GM18907 (cell line): ENCODE measurements around the gene ALG1L2.
"Not testable (repeated sequence)": the region's sequence is repeated elsewhere in the genome, so short reads cannot be mapped to it uniquely, and the experiment has no call there.

Source experiments
- ATAC-seq: cut with Tn5 transposase; IDR thresholded peaks from one replicate; pipeline ENCODE4 v1.9.1; 2021; ENCODE audit warnings: mild to moderate bottlenecking, moderate library complexity; ENCODE audit not compliant: unreplicated experiment

The ALG1L2 gene

GRCh38 chr3:130122891-130123775 lies 41.5 kb downstream of the ALG1L2 start:
- not testable (repeated sequence) for ATAC-seq

- not testable (repeated sequence) for ATAC-seq
Observed at GRCh38 chr3:130125406-130125805, 43.8 kb downstream of the ALG1L2 start.

- ATAC-seq, result not testable (repeated sequence)
Observed at GRCh38 chr3:130136337-130136736, 54.7 kb downstream of the ALG1L2 start.

GRCh38 chr3:130137685-130138084 lies 56.1 kb downstream of the ALG1L2 start:
- ATAC-seq, result not testable (repeated sequence)

GRCh38 chr3:130138992-130139391 lies 57.4 kb downstream of the ALG1L2 start:
- not testable (repeated sequence) for ATAC-seq

GRCh38 chr3:130140756-130141155 lies 59.1 kb downstream of the ALG1L2 start:
- ATAC-seq, result not testable (repeated sequence)

GRCh38 chr3:130143648-130144327 lies 62.2 kb downstream of the ALG1L2 start:
- not testable (repeated sequence) for ATAC-seq

- ATAC-seq, result not testable (repeated sequence)
Observed at GRCh38 chr3:130144328-130144650, 62.7 kb downstream of the ALG1L2 start.

GRCh38 chr3:130145456-130145855 lies 63.8 kb downstream of the ALG1L2 start:
- ATAC-seq, result not testable (repeated sequence)

- not testable (repeated sequence) for ATAC-seq
Observed at GRCh38 chr3:130146465-130146864, 64.8 kb downstream of the ALG1L2 start.
